ENCODE measurements around the gene TNFSF15. TPM values are rescaled to one million over a fixed set of nuclear protein-coding genes. Genes with fewer than 3 reads are reported as not detected.

The TNFSF15 gene
- total RNA-seq, 1 experiment from 2014 or later = not detected

- TF ChIP-seq CTCF (conservative IDR thresholded peaks at IDR 0.05) = no peak
- Histone ChIP-seq H4K5ac (ENCODE audit: insufficient read length, low read depth, low read length) (no peak overlapping the region), H3K4ac (ENCODE audit: low read depth, low read length) (no peak overlapping the region), H3K56ac (ENCODE audit: insufficient read length, low read depth, low read length) (no peak overlapping the region), H3T11ph (ENCODE audit: low read length) (no peak overlapping the region), H2AK5ac (ENCODE audit: insufficient read length, low read length) (no peak overlapping the region), H3K27me3 (ENCODE audit: insufficient read depth, low read length) (no peaks in the 10 kb centered on the region), H4K91ac (ENCODE audit: insufficient read length, low read depth, low read length) (no peak overlapping the region), H3K79me1 (ENCODE audit: insufficient read depth, low read depth, low read length, poor library complexity, severe bottlenecking) (no peaks in the 10 kb centered on the region), H3K4me2 (ENCODE audit: insufficient read depth, insufficient read length, low read length) (no peak overlapping the region), H3K9ac (ENCODE audit: extremely low read depth, insufficient read length, low read length) (no peak overlapping the region), H3K27ac (ENCODE audit: insufficient read length, low read depth, low read length) (no peak overlapping the region), H3K14ac (ENCODE audit: insufficient read depth, low read length) (no peak overlapping the region), H3K9me3 (ENCODE audit: control insufficient read depth, low read depth, low read length) (no peaks in the 10 kb centered on the region), H2BK20ac (ENCODE audit: low read depth, low read length, poor library complexity, severe bottlenecking) (no peak overlapping the region), H3K18ac (ENCODE audit: insufficient read length, low read depth, low read length) (no peak overlapping the region), H2AFZ (ENCODE audit: low read length) (no peak overlapping the region), H3K4me1 (ENCODE audit: insufficient read depth, low read length) (no peaks in the 10 kb centered on the region), H2BK15ac (ENCODE audit: low read depth, low read length) (no peak overlapping the region), H2BK12ac (ENCODE audit: insufficient read length, low read depth, low read length) (no peak overlapping the region), H4K8ac (replicated peaks; ENCODE audit: insufficient read length, low read depth, low read length) (no peak overlapping the region), H2BK120ac (ENCODE audit: low read depth, low read length, poor library complexity, severe bottlenecking) (no peak overlapping the region), H4K20me1 (ENCODE audit: control insufficient read depth, insufficient read depth, insufficient read length) (no peaks in the 10 kb centered on the region), H2BK5ac (ENCODE audit: insufficient read length, low read length) (no peak overlapping the region), H3K23ac (ENCODE audit: insufficient read length, low read depth, low read length) (no peak overlapping the region), H3K79me2 (ENCODE audit: insufficient read depth, low read length) (no peaks in the 10 kb centered on the region), H3K23me2 (ENCODE audit: insufficient read length, low read depth, low read length, poor library complexity, severe bottlenecking) (no peaks in the 10 kb centered on the region)
- H3K36me3 Mint-ChIP-seq (ENCODE audit: insufficient read depth in 1 of 3, low read depth in 3 of 3) = no peaks in the 10 kb centered on the region
- H3K9me3 Mint-ChIP-seq = no peaks in the 10 kb centered on the region
- no CpG with 5 or more reads among the region's 7 CpGs for WGBS (ENCODE audit: extremely low coverage, insufficient read length, low lambda C conversion rate)
- no peak for DNase-seq
- peaks cover 4% of the 10 kb centered on the region in 2 experiments; a peak in 2 of 4 replicates for H3K4me1 Mint-ChIP-seq
- H3K27me3 Mint-ChIP-seq (ENCODE audit: low read depth) = peaks cover 42% of the 10 kb centered on the region
- H3K4me3 Mint-ChIP-seq = no peak overlapping the region
- no peak overlapping the region for H3K27ac Mint-ChIP-seq
Observed at GRCh38 chr9:114759512-114760341, 46.1 kb downstream of the TNFSF15 start.
